SK-N-MC (cell line): ENCODE data around the gene POLR2F.

ENCODE experiments used
- EZH2 ChIP-seq: fragments of 200-600 bp; sonication (generic); IDR thresholded peaks from one replicate; pipeline ENCODE4 v1.6.1; 2017; ENCODE audit warnings: antibody characterized with exemption
- POLR2AphosphoS5 ChIP-seq: IDR thresholded peaks from 2 replicates; pipeline ENCODE4 v1.6.1; 2012; ENCODE audit warnings: mild to moderate bottlenecking, low read depth, low read length, borderline replicate concordance

GRCh38 chr22:37975153-37975552 is 21.7 kb downstream of the POLR2F start:
- TF ChIP-seq EZH2 (no peak), POLR2AphosphoS5 (no peak)
